RKO (cell line): ENCODE data around the gene C4orf50.
A peak's percentile ranks its signal among the peaks of the same experiment; 100 is the strongest.
"Not testable (repeated sequence)": the region's sequence is repeated elsewhere in the genome, so short reads cannot be mapped to it uniquely, and the experiment has no call there.

Experiments used
- DNase-seq: peaks from one replicate; pipeline ENCODE4 v3.0.0-alpha.2; 2016; ENCODE audit warnings: low spot score

The C4orf50 gene

DNA sequence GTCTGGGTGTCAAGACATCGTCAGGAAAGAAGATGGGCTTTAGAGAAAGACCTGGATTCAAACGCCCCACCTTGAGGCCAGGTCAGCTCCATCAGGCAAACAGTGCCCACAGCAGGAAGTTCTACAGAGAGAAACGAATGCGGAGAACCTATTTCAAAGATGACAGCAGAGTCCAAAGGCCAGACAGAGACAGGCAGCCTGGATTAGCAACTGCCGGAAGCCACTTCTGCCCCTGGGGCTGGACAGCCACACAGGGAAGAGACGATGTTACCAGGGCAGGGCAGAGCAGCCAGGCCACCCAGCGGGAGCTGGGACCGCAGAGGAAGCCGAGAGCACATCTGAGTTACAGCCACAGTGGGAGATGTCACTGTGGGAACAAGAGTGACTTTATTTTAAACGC lies 1.2 kb downstream of the C4orf50 start:
- no peak for DNase-seq

DNA sequence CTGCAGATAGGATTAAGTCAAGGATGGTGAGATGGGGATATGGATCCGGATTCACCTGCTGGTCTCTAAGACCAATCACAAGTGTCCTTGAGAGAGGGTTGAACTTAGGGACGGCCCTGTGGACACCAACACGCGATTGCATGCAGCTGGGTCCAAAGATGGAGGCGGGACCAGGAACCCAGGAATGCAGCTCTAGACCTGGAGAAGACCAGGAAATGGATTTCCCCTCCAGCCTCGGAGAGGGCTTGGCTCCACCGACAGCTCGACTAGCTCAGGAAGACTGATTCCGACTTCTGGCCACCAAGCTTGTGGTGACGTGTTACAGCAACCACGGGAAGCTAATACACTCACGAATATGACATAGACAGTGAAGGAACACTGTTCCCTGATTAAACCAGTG lies 4.7 kb downstream of the C4orf50 start:
- no peak for DNase-seq

- no peak for DNase-seq
Observed at GRCh38 chr4:6012200-6012599, 6.0 kb downstream of the C4orf50 start.

DNA sequence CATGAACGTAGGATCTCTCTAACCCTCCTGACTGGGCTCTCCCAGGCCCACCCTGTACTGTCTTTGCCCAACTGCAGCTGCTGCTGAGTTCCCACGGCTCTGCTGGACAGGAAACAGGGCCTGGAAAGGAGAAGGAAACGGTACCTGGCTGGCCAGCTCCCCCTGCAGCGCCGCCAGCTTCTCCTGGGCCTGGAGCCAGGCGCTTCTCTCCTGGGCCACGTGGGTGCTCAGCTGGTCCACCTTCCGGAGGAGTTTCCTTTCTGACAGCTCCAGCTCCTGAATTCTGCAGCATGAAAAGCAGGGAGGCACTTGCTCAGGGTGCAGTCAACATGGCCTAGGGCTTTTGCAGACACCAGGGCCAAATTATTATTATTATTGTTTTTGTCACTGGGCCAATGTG lies 6.5 kb downstream of the C4orf50 start:
- no peak for DNase-seq

DNA sequence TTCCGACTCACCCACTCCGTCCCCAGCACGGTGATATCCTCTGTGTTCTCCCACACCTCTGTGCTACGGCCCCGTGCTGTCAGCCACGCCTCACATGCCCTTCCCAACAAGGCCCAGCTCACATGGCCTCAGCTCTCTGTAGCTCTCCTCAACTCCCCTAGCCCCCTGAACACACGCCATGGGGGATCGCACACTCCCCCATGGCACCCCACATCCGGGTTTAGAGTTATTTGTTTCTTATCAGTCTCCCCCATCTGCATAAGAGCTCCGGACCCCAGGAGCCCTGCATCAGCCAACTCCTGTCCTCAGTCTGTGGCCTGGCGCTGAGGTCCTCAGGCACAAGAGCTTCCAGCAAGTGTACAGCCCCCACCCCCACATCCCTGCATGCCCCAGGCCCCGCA lies 7.0 kb downstream of the C4orf50 start:
- DNase-seq, result no peak

DNA sequence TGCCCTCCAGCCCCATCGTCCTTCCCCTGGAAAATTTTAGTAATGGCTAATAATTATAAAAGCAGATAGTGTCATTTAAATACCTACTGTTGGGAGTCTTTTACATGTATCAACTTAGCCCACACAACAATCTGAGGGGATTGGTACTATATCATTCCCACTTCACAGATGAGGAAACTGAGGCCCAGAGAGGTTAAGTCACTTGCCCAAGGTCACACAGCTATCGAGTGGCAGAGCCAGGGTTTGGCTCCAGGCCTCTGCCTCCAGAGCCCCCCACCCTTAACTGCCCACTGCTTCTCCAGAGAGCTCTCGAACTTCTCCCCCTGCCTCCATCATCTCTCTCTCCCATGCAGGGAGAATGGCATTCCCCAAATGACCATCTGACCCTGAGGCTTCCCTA lies 7.4 kb downstream of the C4orf50 start:
- no peak for DNase-seq

- DNase-seq, result no peak
Observed at GRCh38 chr4:6009452-6009851, 8.8 kb downstream of the C4orf50 start.

DNA sequence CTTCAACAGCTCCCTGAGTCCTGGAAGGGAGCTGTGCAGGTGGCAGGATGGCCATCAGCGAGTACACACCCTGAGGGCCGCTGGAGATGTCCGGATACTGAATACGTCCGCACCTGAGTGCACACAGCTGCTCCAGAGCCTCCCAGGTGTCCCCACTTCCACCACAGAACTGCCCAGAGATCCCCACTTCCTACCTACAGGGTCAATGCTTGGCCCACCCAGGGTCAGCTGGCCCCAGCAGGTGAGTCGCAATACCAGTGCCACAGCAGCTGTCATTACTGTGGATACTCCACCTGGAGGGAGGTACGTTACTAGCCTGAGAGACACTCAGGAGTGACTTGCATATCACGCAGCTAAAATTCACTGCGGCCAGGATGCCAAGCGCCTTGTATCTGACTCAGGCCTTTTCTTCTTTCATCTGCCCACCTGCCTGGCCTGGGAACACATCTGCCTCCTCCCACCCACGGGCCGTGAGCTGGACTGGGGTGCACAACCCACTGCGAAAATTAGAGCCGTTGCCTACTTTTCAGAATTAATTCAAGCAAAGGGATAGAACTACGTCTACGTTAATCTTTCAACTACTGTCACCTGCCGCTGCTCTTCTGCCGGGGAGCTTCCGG lies 9.4 kb downstream of the C4orf50 start:
- no peak for DNase-seq

DNA sequence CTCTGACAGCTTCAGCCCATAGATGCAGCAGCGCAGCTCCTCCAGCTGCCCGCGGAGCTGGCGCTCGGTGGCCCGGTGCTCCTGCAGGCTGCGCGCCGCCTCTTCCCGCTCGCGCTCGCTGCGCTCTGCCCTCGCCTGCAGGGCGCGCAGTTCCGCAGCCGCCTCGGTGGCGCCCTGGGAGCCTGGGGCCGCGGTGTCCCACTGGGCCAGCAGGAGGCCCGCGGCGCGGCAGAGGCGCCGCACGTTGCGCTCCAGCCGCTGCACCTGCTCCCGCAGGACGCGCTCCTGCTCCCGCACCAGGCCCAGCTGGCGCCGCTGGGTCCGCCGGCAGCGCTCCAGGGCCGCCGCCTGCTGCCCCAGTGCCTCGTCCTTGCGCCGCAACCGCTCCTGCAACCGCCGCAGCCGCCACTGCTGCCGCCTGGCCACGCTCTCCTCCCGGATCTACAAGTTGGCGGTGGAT lies 10.1 kb downstream of the C4orf50 start:
- no peak for DNase-seq

GRCh38 chr4:6005175-6005574 lies 13.1 kb downstream of the C4orf50 start:
- DNase-seq, result no peak

DNA sequence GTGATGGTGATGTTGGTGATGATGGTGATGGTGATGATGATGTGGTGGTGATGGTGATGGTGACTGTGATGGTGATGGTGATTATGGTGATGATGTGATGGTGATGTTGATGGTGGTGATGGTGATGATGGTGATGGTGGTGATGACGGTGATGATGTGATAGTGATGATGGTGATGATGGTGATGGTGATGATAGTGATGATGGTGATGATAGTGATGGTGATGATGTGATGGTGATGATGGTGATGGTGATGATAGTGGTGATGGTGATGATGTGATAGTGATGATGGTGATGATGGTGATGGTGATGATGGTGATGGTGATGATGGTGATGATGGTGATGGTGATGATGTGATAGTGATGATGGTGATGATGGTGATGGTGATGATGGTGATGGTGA lies 14.7 kb downstream of the C4orf50 start:
- not testable (repeated sequence) for DNase-seq

GRCh38 chr4:6002926-6003325 lies 15.3 kb downstream of the C4orf50 start:
- DNase-seq, result no peak

- DNase-seq, result no peak
Observed at GRCh38 chr4:6002492-6002833, 15.8 kb downstream of the C4orf50 start.

DNA sequence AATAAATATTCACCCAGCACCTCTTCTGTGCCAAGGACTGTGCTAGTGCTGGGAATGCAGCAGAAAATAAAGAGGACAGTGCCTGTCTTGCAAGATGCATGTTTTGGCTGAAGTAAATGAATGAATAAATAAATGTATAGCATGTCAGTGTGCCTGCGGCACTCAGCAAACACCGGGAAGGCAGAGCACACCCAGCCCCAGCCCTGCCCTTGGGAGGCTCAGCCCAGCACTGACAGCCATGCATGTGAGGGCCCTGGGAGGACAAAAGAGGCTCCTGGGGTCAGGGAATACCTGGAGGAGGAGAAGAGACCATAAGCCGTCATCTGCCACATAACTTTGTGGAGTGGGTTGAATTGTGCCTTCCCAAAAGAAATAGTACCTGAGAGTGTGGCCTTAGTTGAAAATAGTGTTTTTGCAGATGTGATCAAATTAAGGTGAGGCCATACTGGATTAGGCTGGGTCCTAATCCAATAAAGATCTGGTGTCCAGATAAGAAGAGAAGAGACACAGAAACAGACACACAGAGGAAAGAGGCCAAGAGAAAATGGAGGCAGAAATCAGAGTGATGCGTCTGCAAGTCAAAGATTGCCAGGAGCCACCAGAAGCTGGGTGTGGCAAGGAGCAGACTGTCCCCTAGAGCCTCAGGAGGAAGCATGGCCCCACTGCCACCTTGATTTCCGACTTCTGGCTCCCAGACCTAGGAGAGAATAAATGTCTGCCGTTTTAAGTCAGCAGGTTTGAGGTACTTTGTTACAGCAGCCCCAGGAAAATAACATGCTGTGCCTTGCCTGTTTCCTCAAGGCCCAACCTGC lies 16.3 kb downstream of the C4orf50 start:
- DNase-seq, result no peak

- no peak for DNase-seq
Observed at GRCh38 chr4:5999830-6000365, 18.3 kb downstream of the C4orf50 start.

- DNase-seq, result no peak
Observed at GRCh38 chr4:5999356-5999755, 18.9 kb downstream of the C4orf50 start.

DNA sequence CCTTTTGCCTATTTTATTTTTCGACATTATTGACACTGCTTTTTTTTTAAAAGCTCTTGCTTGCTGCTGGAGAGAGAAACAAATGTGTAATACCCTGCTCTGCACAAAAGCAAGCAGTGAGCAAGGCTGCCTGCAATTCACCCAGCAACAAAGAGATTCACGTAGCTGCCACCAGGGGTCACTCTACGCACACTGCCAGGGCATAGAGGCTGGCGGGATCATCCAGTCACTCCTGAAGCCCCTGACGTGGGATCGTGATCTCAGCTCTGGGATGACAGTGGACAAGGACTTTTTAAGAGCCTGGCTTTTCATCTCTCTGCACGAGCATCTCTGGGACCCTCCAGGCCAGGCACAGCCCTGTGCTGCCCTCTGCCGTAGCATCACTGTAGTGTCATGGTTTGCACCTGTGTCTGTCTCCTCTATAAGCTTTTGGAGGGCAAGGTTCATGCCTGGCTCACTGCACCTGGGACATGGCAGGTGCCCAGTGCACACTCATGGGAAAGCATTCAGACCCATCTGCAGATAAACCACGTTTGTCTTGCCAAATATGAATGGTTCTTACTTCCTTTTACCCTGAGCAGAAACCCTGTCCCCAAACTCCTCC lies 19.8 kb downstream of the C4orf50 start:
- DNase-seq, result peak; percentile 75

- DNase-seq, result no peak
Observed at GRCh38 chr4:5996641-5997040, 21.6 kb downstream of the C4orf50 start.

DNA sequence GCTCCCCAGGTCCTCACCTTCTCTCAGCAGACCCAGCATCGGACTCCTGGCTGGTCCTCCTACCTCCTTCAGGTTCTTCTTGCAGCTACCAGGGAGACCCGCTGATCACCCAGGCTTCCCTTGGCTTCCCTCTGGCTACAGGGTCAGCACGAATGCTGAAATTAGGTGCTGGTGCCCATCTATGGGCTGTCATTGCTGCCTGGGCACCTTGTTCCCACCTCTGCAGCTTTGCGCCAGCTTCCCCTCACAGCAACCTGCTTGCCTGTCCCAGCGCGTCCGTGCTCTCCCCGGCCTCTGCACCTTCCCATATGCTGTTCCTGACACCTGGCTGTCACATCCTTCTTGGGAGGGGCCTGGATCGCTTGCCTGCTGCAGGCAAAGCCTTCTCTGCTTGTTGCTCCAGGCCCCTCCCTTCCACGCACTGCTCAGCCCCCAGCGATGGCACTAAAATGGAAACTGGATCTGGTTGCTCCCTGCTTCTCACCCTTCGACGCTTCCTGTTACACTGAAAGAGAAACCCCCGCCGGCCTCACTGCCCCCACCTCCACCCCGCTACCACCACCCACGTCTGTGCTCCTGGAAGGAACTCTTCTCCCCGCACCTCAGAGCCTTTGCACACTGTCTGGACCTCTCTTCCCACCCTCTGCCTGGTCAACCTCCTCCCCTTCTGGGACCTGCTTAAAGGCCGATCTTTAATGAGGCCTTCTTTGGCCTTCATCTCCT lies 22.2 kb downstream of the C4orf50 start:
- DNase-seq, result no peak

DNA sequence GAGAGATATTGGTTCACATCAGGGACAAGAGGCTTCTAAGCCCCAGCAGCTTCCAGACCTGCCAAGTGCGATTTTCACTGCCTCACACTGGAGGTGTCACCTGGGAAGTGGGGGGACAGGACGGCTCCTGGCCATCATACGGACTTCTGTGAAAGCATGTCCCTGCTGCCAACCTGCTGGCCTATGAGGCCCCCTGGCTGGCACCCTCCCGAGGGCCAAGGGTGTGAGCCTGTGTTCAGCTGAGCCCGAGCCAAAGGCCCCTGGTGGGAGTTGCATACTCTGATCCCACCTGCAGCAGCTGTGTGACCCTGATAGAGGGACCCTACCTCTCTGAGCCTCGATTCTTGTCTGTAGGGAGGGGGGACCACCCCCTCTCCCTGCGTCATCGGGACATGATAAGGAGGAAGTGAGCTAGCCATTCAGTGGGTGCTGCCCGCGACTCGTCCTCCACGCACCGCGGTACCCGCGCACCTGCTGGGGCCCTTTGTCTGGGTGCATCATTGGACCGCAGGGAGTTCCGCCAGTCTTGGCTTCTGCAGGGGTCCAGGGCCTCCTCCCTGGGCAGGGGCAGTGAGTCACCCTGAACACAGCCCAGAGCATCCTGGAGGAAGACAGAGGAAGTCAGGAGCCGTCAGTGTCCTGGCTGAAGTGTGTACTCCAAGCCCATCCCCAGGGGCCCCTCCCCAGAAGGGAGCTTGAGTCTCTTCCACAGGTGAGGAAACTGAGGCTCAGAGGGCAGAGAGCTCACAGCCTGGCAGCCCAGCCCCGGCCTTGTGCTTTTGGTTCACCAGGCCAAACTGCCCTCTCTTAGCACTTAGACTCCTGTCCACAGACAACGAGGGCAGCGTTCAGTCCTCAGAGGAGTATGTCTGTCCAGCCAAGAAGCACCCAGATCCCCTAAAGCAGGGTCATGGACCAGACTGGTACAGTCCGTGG lies 24.1 kb downstream of the C4orf50 start:
- DNase-seq, result no peak

- DNase-seq, result not testable (repeated sequence)
Observed at GRCh38 chr4:5993346-5993745, 24.9 kb downstream of the C4orf50 start.
